GM12891 (cell line): ENCODE data around the gene FUNDC1.

ENCODE experiments used
- POLR2A ChIP-seq: IDR thresholded peaks from 2 replicates; pipeline ENCODE4 v1.6.1; 2011; ENCODE audit warnings: low read depth, low read length, control low read depth
- POLR2AphosphoS5 ChIP-seq: IDR thresholded peaks from 2 replicates; pipeline ENCODE4 v1.6.1; 2011; ENCODE audit warnings: low read depth, low read length, control low read depth
- POU2F2 ChIP-seq: IDR thresholded peaks from 2 replicates; pipeline ENCODE4 v1.6.1; 2011; ENCODE audit warnings: low read depth, mild to moderate bottlenecking, control low read depth, low read length, moderate library complexity
- SPI1 ChIP-seq: IDR thresholded peaks from 2 replicates; pipeline ENCODE4 v1.6.1; 2011; ENCODE audit warnings: low read depth, low read length, control low read depth
- TAF1 ChIP-seq: IDR thresholded peaks from 2 replicates; pipeline ENCODE4 v1.6.1; 2011; ENCODE audit warnings: low read depth, low read length, control low read depth

- no peak for TF ChIP-seq POLR2AphosphoS5
- no peak for TF ChIP-seq POLR2A
- TF ChIP-seq TAF1, result no peak
- no peak for TF ChIP-seq SPI1
- no peak for TF ChIP-seq POU2F2
These were observed 47.6 kb downstream of the FUNDC1 start for GRCh38 chrX:44495091-44495490.
